ENCODE results near the gene DNAJC18.

GRCh38 chr5:139486201-139486600, 46.9 kb upstream of the DNAJC18 start:
- TF ChIP-seq PATZ1 (CRISPR knock-in tag; IDR thresholded peaks at IDR 0.05; ENCODE audit: borderline replicate concordance), result no peak
- TF ChIP-seq GLIS3 (CRISPR knock-in tag; IDR thresholded peaks at IDR 0.05), result no peak
- no peak for TF ChIP-seq CREB5 (CRISPR knock-in tag; IDR thresholded peaks at IDR 0.05; ENCODE audit: low read depth)
- no peak for TF ChIP-seq ZFP3 (CRISPR knock-in tag; IDR thresholded peaks at IDR 0.05)
- TF ChIP-seq PPARA (CRISPR knock-in tag; IDR thresholded peaks at IDR 0.05; ENCODE audit: borderline replicate concordance), result no peak
- no peak for TF ChIP-seq ESRRG (CRISPR knock-in tag; IDR thresholded peaks at IDR 0.05)
- no peak for TF ChIP-seq OSR1 (CRISPR knock-in tag; IDR thresholded peaks at IDR 0.05)
- no peak for TF ChIP-seq CSDC2 (CRISPR knock-in tag; IDR thresholded peaks at IDR 0.05)
